Natural killer cell (primary cell): ENCODE data around the gene POTEF. TPM values are rescaled to one million over a fixed set of nuclear protein-coding genes. Genes with fewer than 3 reads are reported as not detected.
"Not testable (repeated sequence)": the region's sequence is repeated elsewhere in the genome, so short reads cannot be mapped to it uniquely, and the experiment has no call there.

Experiments used
- ATAC-seq, 3 donors: fragments of 150-1000 bp in 2 of 3; fragments of 200-7000 bp in 1 of 3; cut with Tn5 transposase; 1 replicate in 1 of 3; 2 replicates in 2 of 3; pipeline ENCODE4 v1.10.0; 2021; ENCODE audit warnings: mild to moderate bottlenecking in 2 of 3, moderate library complexity in 2 of 3
- DNase-seq, 2 donors: peaks; one replicate each; pipeline versions ENCODE4 v3.0.0 to v3.0.0-alpha.2; 2013 to 2021; ENCODE audit warnings: mixed read lengths in 1 of 2
- H3K27ac ChIP-seq: one replicate; pipeline ENCODE4 v1.5.1; 2013; ENCODE audit warnings: mild to moderate bottlenecking, low read length
- H3K27me3 ChIP-seq: one replicate; pipeline ENCODE4 v1.6.1; 2013; ENCODE audit warnings: low read length; ENCODE audit not compliant: control insufficient read depth, insufficient read depth
- H3K36me3 ChIP-seq: one replicate; pipeline ENCODE4 v1.6.1; 2013; ENCODE audit warnings: low read length; ENCODE audit not compliant: control insufficient read depth, insufficient read depth
- H3K4me1 ChIP-seq: one replicate; pipeline ENCODE4 v1.6.1; 2013; ENCODE audit warnings: low read length; ENCODE audit not compliant: control insufficient read depth, insufficient read depth
- H3K4me3 ChIP-seq: one replicate; pipeline ENCODE4 v1.5.1; 2013; ENCODE audit warnings: low read length
- H3K9me3 ChIP-seq: one replicate; pipeline ENCODE4 v1.6.1; 2013; ENCODE audit warnings: low read length; ENCODE audit not compliant: control insufficient read depth, insufficient read depth
- H3K27ac Mint-ChIP-seq, 2 donors: one replicate each; pipeline ENCODE4 v1.8.0; 2022; ENCODE audit warnings: mild to moderate bottlenecking in 2 of 2, mixed read lengths in 2 of 2, moderate library complexity in 1 of 2
- H3K27me3 Mint-ChIP-seq, 2 donors: one replicate each; pipeline ENCODE4 v1.8.0; 2022; ENCODE audit warnings: low read depth in 2 of 2, mixed read lengths in 2 of 2
- H3K36me3 Mint-ChIP-seq: one replicate; pipeline ENCODE4 v1.8.0; 2022; ENCODE audit warnings: mixed read lengths
- H3K4me1 Mint-ChIP-seq, 2 donors: one replicate each; pipeline ENCODE4 v1.8.0; 2022; ENCODE audit warnings: mixed read lengths in 2 of 2
- H3K4me3 Mint-ChIP-seq: one replicate; pipeline ENCODE4 v1.8.0; 2022; ENCODE audit warnings: mild to moderate bottlenecking, moderate library complexity, mixed read lengths
- H3K9me3 Mint-ChIP-seq, 2 donors: one replicate each; pipeline ENCODE4 v1.8.0; 2022; ENCODE audit warnings: mixed read lengths in 2 of 2
- WGBS: methylation state at CpG from one replicate; pipeline ENCODE4 v1.1.7; 2013; ENCODE audit warnings: missing lambda C conversion rate; ENCODE audit not compliant: insufficient coverage; 5-methylcytosine and 5-hydroxymethylcytosine counted together
- intact Hi-C: fragments of 100-400 bp; cut with micrococcal nuclease; formaldehyde crosslinking; loops from one replicate; pipeline ENCODE4 v1.14.2; 2022
- total RNA-seq, 4 donors: library from RNA; stranded (reverse); fragments of 120-200 nt in 1 of 4; gene quantifications; one replicate each; pipeline versions ENCODE4 v1.2.3 to v1.2.4, GENCODE V29; 2013 to 2022
- TF ChIP-seq, protein P1 (sequence below): fragments of 200-600 bp; IDR thresholded peaks from one replicate; pipeline ENCODE4 v1.8.0; 2022; ENCODE audit warnings: antibody characterized with exemption

Gene POTEF
- total RNA-seq: not detected
- not detected for total RNA-seq (2013)

GRCh38 chr2:130129120-130129829 lies at the start of gene POTEF:
TSS of gene POTEF (minus strand) at chr2:130129222. CDS start at chr2:130120515, 8,707 bp downstream.
- H3K4me3 Mint-ChIP-seq, ATAC-seq, H3K4me3 ChIP-seq, H3K4me1 Mint-ChIP-seq, H3K27me3 ChIP-seq, H3K4me1 ChIP-seq, H3K27ac ChIP-seq, H3K36me3 Mint-ChIP-seq, intact Hi-C loops, H3K36me3 ChIP-seq, DNase-seq, H3K9me3 ChIP-seq, H3K9me3 Mint-ChIP-seq, H3K27ac Mint-ChIP-seq: not testable (repeated sequence)
- peaks cover 2 to 11% of the 10 kb centered on the region in 2 donors for H3K27me3 Mint-ChIP-seq
- WGBS: 92% methylated on average over 14 of the region's 29 CpGs

GRCh38 chr2:130174866-130175265 lies 45.8 kb upstream of the POTEF start:
- H3K4me3 Mint-ChIP-seq, H3K27me3 ChIP-seq, H3K4me1 Mint-ChIP-seq, H3K27me3 Mint-ChIP-seq, H3K4me3 ChIP-seq, H3K4me1 ChIP-seq, DNase-seq, H3K27ac Mint-ChIP-seq, H3K27ac ChIP-seq, H3K36me3 Mint-ChIP-seq, H3K9me3 ChIP-seq, H3K9me3 Mint-ChIP-seq, intact Hi-C loops, ATAC-seq: not testable (repeated sequence)
- H3K36me3 ChIP-seq: peaks cover 15% of the 10 kb centered on the region
- 86% methylated on average over 4 of the region's 5 CpGs for WGBS

DNA sequence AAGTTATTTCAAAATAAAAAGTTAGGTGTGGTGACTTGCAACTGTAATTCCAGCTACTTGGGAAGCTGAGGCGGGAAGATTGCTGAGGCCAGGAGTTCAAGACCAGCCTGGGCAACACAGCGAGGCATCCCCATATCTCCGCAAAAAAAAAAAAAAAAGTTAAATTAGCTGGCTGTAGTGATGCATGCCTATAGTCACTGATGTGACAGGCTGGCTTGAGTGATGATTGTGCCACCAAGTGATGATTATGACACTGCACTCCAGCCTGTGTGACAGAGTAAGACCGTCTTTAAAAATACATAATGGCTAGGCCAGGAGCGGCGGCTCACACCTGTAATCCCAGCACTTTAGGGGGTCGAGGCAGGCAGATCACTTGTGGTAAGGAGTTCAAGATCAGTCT lies 40.9 kb upstream of the POTEF start:
- no peak overlapping the region for H3K27ac Mint-ChIP-seq
- DNase-seq: no peak
- intact Hi-C loops: no loop called here
- H3K4me1 ChIP-seq: no peaks in the 10 kb centered on the region
- peaks cover 32% of the 10 kb centered on the region for H3K36me3 ChIP-seq
- no peaks in the 10 kb centered on the region for H3K9me3 ChIP-seq
- TF ChIP-seq, protein P1, sequence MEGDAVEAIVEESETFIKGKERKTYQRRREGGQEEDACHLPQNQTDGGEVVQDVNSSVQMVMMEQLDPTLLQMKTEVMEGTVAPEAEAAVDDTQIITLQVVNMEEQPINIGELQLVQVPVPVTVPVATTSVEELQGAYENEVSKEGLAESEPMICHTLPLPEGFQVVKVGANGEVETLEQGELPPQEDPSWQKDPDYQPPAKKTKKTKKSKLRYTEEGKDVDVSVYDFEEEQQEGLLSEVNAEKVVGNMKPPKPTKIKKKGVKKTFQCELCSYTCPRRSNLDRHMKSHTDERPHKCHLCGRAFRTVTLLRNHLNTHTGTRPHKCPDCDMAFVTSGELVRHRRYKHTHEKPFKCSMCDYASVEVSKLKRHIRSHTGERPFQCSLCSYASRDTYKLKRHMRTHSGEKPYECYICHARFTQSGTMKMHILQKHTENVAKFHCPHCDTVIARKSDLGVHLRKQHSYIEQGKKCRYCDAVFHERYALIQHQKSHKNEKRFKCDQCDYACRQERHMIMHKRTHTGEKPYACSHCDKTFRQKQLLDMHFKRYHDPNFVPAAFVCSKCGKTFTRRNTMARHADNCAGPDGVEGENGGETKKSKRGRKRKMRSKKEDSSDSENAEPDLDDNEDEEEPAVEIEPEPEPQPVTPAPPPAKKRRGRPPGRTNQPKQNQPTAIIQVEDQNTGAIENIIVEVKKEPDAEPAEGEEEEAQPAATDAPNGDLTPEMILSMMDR: no peak
- H3K27me3 Mint-ChIP-seq: no peaks in the 10 kb centered on the region
- H3K27ac ChIP-seq: no peak overlapping the region
- no peak overlapping the region for H3K4me3 Mint-ChIP-seq
- WGBS: 96% methylated on average over 7 of the region's 7 CpGs
- no peak overlapping the region for H3K4me3 ChIP-seq
- H3K4me1 Mint-ChIP-seq: peaks cover 7 to 10% of the 10 kb centered on the region in 2 donors
- no peaks in the 10 kb centered on the region for H3K9me3 Mint-ChIP-seq
- no peaks in the 10 kb centered on the region for H3K27me3 ChIP-seq
- no peaks in the 10 kb centered on the region for H3K36me3 Mint-ChIP-seq
- peak in 1 of 3 donors; percentile 56 for ATAC-seq

DNA sequence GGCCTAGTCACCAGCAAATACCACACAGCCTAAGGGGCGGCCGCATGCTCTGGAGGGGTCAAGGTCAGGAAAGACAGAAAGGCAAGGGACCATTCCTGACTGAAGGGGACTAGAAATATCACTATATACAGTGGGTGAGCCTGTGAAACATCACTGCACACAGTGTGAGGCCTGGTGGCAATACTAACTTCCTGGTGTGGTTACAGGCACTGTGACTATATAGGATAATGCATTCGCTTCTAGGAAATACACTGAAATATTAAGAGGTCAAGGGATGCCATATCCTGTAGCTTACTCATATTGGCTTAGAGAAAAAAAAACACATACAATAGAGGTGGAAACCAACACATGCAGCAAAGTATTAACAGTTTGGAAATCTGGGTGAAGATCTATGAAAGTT lies 40.1 kb upstream of the POTEF start:
- H3K4me3 Mint-ChIP-seq, H3K4me1 ChIP-seq, intact Hi-C loops, H3K36me3 Mint-ChIP-seq, H3K27me3 Mint-ChIP-seq, H3K9me3 ChIP-seq, H3K27ac ChIP-seq, H3K9me3 Mint-ChIP-seq, DNase-seq, H3K4me1 Mint-ChIP-seq, H3K27me3 ChIP-seq, H3K4me3 ChIP-seq: not testable (repeated sequence)
- H3K27ac Mint-ChIP-seq: peak overlapping the region; percentile 32 to 52
- peak; percentile 80 to 91 (median 87) for ATAC-seq
- no CpG with 5 or more reads among the region's 3 CpGs for WGBS
- peaks cover 34% of the 10 kb centered on the region for H3K36me3 ChIP-seq

DNA sequence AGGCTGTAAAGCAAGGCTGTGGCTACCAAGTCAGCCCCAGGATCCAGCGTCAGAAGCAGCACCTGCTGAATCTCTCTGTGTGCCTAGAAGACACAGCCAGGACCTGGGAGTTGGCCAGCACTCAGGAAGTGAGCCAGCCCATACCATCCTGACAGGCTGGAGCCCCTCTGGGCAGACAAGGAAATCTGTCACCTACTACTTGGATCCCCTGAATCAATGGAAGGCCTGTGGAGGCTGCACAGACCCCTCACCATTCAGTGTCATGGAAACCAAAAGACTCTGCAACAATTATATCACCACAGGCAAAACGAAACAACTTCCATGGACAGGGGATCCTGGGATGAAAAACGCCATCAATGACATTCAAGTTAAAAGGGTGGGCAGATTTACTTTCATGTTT lies 37.6 kb upstream of the POTEF start:
- peaks cover 31% of the 10 kb centered on the region for H3K36me3 ChIP-seq

More for the DNA sequence above, 37.6 kb upstream of the POTEF start:
- H3K27me3 ChIP-seq, H3K27me3 Mint-ChIP-seq, ATAC-seq, H3K4me1 Mint-ChIP-seq, H3K9me3 Mint-ChIP-seq, H3K4me3 ChIP-seq, intact Hi-C loops, H3K36me3 Mint-ChIP-seq, H3K4me1 ChIP-seq, H3K4me3 Mint-ChIP-seq, H3K27ac ChIP-seq, H3K9me3 ChIP-seq, DNase-seq, H3K27ac Mint-ChIP-seq: not testable (repeated sequence)
- WGBS: 93% methylated on average over 3 of the region's 3 CpGs
